Activated T-helper 1 cell treated with anti-CD3 and anti-CD28 coated beads, Interleukin-2, amount 50 U/mL, for 16 hours (primary cell): ENCODE measurements around the gene PCNX3.
"Not testable (repeated sequence)": the region's sequence is repeated elsewhere in the genome, so short reads cannot be mapped to it uniquely, and the experiment has no call there.

Source experiments
- DNase-seq, 2 donors: peaks; one replicate each; pipeline ENCODE4 v3.0.0-alpha.2; 2020; ENCODE audit warnings: low read depth in 1 of 2, low spot score in 1 of 2

PCNX3 gene

DNA sequence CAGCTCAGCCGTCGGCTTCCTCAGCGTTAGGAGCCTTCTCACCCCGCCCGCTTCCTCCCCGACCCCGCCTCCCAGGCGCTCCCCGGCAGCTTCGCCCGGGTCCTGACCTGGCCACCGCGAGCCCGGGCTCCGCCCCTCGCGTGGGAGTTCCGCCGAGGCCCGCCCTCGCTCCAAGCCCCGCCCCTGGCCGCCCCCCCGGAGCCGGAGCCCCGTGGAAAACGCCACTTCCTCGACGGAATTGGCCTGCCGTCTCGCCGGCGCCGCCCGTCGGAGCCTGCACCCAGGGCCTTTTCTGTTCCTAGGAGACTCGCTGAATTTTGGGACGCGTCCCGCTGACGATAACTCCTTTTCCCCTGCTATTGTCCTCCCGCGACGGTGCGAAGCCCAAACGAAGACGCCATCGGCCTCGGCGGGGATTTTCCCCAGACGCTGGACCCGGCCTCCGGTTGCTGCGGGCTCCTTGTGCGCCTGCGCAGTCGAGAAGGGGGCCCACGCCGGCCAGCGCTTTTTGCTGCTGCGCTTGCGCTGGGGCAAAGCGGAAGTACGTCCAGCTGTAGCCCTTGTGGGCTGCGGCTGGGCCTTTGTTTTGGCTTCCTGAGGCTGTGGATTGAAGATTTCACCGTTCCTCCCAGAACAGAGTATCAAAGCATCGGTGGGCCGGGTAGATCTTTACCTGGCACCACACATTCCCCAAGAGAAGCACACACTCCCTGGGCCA lies 37.1 kb downstream of the PCNX3 start:
- DNase-seq, result peak; percentile 94 to 95

- no peak for DNase-seq
Observed at GRCh38 chr11:65653229-65654225, 38.0 kb downstream of the PCNX3 start.

DNA sequence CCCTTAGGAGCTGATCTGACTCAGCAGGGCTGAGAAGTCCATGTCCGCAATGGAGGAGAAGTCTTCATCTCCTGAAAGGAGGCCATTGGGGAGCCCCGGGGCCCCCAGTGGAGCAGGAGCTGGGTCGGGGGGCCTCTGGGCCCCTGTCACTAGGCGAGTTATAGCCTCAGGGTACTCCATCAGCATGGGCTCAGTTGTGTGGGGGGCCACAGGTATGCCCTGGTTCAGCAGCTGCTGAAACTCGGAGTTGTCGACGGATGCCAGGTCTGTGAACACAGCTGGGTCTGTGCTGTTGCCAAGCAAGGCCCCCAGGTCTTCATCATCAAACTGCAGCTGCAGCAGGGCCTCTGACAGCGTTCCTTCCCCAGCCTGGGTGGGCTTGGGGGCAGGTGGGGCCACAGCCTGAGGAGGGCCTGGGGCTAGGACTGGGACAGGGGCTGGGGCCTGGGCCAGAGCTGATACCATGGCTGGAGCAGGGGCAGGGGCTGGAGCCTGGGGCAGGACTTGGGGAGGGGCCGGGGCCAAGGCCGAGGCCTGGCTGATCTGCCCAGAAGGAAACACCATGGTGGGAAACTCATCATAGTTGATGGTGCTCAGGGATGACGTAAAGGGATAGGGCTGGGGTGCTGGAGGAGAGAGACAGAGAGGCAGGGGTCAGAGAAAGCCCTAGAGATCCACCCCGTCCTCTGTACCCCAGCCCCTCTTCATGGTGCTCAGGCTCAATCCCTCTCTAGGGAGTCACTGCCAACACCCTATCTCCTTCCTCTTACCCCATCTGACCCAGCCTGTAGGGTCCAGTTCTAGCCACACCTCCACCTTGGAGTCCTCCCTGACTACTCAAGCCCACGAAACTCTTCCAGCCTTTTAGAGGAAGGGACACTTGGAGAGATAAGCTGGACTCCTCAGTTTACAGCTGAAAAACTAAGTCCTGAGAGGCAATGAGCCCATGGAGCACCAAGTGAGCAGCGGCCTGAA lies 39.1 kb downstream of the PCNX3 start:
- no peak for DNase-seq

DNA sequence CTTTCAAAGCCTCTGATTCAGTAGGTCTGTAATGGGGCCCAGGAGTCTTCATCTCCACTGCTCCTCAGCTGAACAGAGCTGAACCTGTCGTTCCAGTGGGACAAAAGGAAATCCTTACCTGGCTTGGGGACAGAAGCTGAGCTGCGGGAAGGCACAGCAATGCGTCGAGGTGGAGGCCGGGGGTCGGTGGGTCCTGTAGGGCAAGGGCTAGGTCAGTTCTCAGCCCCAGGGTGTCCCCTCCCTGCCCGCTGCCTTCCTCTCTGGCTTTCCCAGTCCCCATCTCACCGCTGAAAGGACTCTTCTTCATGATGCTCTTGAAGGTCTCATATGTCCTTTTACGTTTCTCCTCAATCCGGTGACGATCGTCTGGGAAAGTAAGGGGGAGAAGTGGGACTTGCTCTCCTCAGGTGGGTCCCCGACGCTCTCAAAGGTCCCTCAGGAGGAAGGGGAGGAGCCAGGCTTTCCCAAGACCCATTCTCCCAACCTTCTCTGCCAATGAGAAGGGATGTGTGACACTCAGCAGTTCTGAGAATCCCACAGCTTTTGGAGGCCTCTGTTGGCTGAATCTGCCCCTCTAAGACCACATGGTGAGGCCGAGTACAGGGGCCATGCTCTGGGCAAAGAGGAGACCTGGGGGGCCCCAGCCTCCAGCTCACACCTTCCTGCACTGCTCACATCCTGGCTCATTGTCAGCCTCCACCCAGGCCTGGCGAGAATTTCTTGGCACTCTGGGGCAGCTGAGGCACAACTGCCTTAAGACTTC lies 40.2 kb downstream of the PCNX3 start:
- no peak for DNase-seq

- DNase-seq, result no peak
Observed at GRCh38 chr11:65657426-65657825, 41.9 kb downstream of the PCNX3 start.

- no peak for DNase-seq
Observed at GRCh38 chr11:65658174-65659021, 42.8 kb downstream of the PCNX3 start.

DNA sequence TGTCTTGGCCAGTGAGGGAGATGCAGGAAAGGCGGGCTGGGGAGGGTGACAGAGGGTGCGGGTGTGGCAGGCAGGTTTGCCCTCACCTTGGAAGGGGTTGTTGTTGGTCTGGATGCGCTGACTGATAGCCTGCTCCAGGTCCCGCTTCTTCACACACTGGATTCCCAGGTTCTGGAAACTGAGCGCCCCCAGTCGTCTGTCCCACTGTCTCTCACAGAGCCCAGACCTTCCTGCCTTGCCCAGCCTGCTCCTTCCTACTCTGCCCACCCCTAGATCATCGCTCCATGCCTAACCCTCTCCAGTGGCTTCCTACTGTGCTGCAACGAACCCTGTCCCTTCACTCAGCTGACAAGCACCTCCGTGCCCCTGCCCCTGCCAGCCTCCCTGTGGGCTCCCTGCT lies 44.5 kb downstream of the PCNX3 start:
- no peak for DNase-seq

- DNase-seq, result not testable (repeated sequence)
Observed at GRCh38 chr11:65660908-65661307, 45.3 kb downstream of the PCNX3 start.

GRCh38 chr11:65661599-65662246 lies 46.1 kb downstream of the PCNX3 start:
- DNase-seq, result no peak

- no peak for DNase-seq
Observed at GRCh38 chr11:65662247-65662798, 46.7 kb downstream of the PCNX3 start.

DNA sequence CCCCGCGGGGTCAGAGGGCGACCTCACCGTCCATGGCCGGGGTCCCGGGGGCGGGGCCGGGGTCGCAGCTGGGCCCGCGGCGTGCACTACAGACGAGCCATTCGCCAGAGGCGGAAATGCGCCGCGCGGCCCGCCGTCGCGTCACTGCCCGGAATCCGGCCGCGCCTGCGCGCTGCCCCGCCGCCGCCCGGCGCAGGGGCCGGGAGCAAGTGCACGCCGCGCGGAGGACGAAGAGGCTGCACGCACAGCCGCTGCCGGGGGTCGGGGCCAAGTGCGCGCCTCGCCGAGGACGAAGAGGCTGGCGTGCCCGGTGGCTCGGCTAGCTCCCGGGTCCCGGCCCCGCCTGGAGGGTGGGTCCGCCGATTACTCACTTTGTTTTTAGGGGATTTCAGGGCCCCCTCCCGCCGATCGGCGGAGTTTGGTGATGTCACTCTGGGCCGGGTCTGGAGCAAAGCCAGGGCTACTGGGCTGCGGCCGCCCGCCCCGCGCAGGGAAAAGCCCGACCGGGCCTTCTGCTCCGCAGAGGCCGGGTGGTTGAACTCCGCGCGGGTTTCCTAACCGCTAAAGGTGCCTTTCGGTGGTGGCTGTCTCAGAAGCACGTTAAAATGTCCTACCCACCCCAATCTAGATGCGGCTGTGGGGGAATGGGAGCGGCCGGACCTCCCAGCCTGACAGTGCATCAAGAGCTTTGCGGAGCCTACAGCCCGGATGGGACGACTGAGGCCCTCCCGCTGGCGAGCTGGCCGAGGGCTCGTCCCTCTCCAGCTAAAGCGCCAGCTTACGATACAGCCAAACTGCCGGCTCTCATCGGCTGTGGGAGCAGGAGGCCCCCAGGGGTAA lies 47.4 kb downstream of the PCNX3 start, which contains the start of gene RELA:
Gene RELA, minus strand, starts transcription at position 118 of the 840 bp plus-strand sequence. Its CDS starts 84 bp downstream, at position 34.
- peak; percentile 78 to 84 for DNase-seq

DNA sequence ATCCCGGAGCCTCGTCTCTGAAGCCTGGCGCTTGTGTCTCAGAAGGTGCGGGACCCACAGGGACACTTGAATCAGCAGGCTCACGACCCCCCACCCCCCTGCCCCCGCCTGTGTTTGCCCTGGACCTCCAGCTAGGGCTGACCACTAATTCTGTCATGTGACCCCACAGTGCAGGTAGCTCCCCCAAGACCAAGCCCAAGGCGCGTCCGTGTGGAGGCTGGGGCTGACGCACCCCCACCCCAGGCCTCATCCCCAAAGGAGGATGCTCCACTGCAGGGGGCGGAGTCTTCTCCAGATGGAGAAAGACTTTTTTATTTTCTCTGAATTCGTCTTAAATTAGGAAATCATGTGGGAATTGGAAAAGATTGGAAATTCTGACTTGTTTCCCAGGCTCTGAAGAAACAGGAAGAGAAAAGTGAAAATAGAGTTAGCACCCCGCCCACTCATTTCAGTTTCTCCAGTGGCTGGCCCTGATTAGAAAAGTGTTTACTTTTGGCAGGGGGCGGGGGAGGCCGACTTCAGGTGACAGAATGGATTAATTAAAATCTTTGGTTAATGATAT lies 48.1 kb downstream of the PCNX3 start:
- DNase-seq, result no peak

GRCh38 chr11:65672180-65672860 lies 56.7 kb downstream of the PCNX3 start:
- no peak for DNase-seq

DNA sequence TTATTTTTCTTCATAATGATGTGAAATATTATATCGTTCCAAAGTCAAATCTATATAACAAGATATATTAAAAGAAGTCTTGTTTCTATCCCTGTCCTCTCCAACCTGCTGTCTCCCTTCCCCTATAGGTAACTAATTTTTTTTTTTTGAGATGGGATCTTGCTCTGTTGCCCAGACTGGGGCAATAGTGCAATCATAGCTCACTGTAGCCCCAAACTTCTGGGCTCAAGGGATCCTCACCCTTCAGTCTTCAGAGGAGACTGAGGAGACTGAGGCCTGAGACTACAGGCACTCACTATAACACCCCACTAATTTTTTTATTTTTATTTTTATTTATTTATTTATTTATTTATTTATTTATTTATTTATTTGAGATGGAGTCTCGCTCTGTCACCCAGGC lies 57.4 kb downstream of the PCNX3 start:
- no peak for DNase-seq

GRCh38 chr11:65680192-65680743 lies 64.7 kb downstream of the PCNX3 start:
- DNase-seq, result no peak

- DNase-seq, result not testable (repeated sequence)
Observed at GRCh38 chr11:65683480-65683879, 67.9 kb downstream of the PCNX3 start.
